OCI-LY1 (cell line): ENCODE measurements around the gene ROCK2.

Experiments
- CTCF ChIP-seq: fragments of 200-600 bp; sonication (generic), shearing (Covaris generic); IDR thresholded peaks from 2 replicates; pipeline ENCODE4 v1.5.1; 2017; ENCODE audit warnings: mild to moderate bottlenecking, antibody characterized with exemption, low read length, moderate library complexity, mixed read lengths
- EZH2 ChIP-seq: fragments of 200-600 bp; sonication (generic), shearing (Covaris generic); IDR thresholded peaks from 2 replicates; pipeline ENCODE4 v1.8.0; 2017; ENCODE audit warnings: borderline replicate concordance, mixed run types, mild to moderate bottlenecking, antibody characterized with exemption, low read length, moderate library complexity, mixed read lengths

GRCh38 chr2:11157296-11157695 is 187.1 kb downstream of the ROCK2 start:
- no peak for TF ChIP-seq CTCF
- TF ChIP-seq EZH2: no peak
